ENCODE data around the gene ANXA3.

The ANXA3 gene

DNA sequence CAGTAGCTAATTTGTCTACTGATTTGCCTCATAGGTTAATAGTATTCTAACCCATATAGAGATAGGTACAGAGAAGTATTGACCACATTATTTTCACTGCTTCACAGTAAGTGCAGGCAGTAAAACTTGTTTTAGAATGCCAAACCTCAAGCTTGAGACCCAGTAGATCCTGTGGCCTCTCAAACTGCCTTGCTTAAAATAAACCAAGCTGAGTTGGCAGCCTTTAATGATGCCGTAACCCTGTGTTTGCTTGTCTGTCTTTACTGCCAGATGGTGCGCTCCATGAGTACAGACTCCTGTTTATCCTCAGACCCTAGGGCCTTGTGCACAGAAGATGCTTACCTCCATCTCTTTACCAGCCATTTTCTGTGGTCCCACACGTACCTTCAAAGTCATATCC, 50.8 kb downstream of the ANXA3 start:
- Histone ChIP-seq H3K27ac (no peak overlapping the region), H3K4me3 (no peak overlapping the region)
- DNase-seq (ENCODE audit: low spot score) = no peak
- TF ChIP-seq, protein P1, sequence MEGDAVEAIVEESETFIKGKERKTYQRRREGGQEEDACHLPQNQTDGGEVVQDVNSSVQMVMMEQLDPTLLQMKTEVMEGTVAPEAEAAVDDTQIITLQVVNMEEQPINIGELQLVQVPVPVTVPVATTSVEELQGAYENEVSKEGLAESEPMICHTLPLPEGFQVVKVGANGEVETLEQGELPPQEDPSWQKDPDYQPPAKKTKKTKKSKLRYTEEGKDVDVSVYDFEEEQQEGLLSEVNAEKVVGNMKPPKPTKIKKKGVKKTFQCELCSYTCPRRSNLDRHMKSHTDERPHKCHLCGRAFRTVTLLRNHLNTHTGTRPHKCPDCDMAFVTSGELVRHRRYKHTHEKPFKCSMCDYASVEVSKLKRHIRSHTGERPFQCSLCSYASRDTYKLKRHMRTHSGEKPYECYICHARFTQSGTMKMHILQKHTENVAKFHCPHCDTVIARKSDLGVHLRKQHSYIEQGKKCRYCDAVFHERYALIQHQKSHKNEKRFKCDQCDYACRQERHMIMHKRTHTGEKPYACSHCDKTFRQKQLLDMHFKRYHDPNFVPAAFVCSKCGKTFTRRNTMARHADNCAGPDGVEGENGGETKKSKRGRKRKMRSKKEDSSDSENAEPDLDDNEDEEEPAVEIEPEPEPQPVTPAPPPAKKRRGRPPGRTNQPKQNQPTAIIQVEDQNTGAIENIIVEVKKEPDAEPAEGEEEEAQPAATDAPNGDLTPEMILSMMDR (IDR thresholded peaks at IDR 0.05) = no peak

DNA sequence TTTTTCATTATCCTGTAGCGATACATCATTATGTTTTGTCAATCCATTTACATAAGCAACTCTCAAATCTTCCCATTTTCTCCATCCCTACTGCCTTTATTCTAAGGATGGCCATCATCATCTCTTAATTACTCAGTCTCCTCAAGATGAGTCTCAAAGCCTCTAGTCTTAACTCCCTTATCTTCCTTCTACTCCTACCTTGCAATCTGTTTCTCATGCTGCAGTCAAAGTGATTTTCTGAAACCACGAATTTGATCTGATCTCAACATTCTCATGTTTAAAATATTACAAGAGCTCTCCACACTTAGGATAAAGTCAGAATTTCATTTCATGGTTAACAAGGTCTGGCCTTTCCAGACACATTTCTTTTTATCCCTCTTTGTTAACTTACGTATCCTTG, 51.8 kb downstream of the ANXA3 start:
- H3K4me3 ChIP-seq = no peak overlapping the region
- DNase-seq (ENCODE audit: low spot score) = no peak
- no peak overlapping the region for H3K27ac ChIP-seq
- TF ChIP-seq, protein P1 (IDR thresholded peaks at IDR 0.05) = no peak

DNA sequence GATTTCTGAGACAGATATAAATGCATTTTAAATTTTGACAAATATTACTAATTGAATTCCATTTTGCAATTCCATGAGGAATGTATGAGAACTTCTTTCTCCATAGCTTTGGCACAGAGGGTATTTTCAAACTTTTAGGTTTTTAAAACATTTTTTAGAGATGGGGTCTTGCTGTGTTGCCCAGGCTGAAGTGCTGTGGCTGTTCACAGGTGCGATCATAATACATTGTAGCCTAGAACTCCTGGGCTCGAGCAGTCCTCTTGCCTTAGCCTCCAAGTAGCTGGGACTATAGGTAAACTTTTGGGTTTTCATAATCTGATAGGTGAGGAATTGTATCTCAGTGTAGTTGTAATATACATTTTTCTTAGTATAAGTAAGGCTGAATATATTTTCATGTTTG, 53.4 kb downstream of the ANXA3 start:
- no peak overlapping the region for H3K27ac ChIP-seq
- TF ChIP-seq, protein P1 (IDR thresholded peaks at IDR 0.05) = no peak
- no peak overlapping the region for H3K4me3 ChIP-seq
- no peak for DNase-seq (ENCODE audit: low spot score)

DNA sequence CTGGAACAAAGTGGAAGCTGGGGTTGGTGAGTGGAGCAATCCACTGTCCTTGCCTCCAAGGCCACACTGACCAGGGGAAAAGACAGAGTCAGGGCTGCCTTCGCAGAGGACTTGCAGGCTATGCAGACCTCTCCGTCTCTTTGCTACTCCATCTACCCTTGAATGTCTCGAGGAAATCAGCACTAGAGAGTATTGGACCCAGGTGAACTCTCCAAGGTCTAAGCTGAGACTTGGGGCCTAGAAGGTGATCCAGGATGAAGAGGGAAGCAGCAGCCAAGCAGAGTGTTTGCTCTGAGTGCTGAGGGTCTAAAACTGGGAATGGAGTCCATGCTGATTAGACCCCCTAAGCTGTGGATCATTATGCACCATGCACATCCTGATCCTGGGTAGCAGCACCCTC, 54.5 kb downstream of the ANXA3 start:
- no peak for DNase-seq (ENCODE audit: low spot score)
- TF ChIP-seq, protein P1 (IDR thresholded peaks at IDR 0.05) = no peak
- H3K4me3 ChIP-seq = no peak overlapping the region
- H3K27ac ChIP-seq = no peak overlapping the region

DNA sequence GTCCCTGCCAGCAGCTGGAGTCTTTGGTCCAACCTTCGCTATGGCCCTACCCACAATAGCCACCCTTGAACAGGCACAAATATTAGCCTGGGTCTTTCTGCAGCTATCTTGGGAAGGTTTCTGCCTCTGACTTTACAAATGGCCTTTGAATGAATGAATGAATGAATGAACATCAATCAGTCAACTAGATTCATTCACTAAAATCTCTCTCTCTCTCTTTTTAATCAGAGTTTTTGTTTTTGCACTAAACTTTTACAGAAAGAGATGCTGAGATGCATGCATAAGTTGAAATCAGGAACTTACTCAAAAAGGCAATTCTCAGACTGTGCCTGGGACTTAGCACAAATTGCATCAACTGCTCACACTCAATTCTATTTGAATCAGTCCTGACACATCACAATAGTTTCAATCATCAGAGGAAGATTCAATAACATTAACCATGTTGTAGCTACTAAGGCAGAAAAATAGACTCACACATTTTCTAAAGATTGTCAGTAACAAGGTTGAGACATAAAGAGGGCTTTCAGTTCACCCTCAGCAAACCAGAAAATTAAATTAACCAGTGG, 55.0 kb downstream of the ANXA3 start:
- Histone ChIP-seq H3K27ac (no peak overlapping the region), H3K4me3 (no peak overlapping the region)
- no peak for DNase-seq (ENCODE audit: low spot score)
- TF ChIP-seq, protein P1 (IDR thresholded peaks at IDR 0.05) = no peak

DNA sequence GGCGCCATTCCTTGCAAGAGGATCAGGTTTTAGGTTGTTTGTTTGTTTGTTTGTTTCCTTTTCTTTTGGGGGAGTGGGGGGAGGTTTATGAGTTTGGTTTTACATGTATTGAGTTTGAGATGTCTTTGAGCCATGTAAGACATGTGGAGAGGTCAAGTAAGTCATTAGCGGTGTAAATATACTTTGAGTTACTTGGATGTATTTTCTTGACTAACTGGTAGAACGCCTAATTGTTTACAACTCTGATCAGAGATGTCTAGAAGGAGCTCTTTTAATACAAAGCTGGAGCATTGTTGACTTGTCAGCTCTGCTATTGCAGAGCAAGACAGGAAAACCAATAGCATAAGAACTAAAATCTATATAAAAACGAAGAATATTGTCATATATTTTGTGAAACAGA, 57.1 kb downstream of the ANXA3 start:
- no peak overlapping the region for H3K4me3 ChIP-seq
- no peak overlapping the region for H3K27ac ChIP-seq
- TF ChIP-seq, protein P1 (IDR thresholded peaks at IDR 0.05) = no peak
- DNase-seq (ENCODE audit: low spot score) = no peak

DNA sequence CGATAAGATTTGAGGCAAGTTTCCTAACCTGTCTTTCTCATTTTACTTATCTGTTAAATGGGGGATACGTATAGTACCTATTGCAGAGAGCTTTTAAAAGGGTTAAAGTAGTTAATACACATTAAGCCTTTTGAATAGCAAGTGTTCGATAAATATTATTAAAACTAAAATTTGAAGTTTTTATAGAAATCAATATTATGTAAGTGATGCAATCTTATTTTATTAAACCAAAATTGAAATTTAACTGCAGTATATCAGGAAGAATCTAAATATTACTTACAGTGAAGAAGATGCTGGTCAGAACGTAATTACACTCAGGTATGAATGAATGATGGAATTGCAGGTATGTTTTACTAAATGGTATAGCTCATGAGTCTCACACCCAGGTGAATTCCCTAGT, 58.0 kb downstream of the ANXA3 start:
- no peak overlapping the region for H3K27ac ChIP-seq
- TF ChIP-seq, protein P1 (IDR thresholded peaks at IDR 0.05) = no peak
- H3K4me3 ChIP-seq = no peak overlapping the region
- no peak for DNase-seq (ENCODE audit: low spot score)
